GM18499 (cell line): ENCODE results near the gene RHBDL2.
A peak's percentile ranks its signal among the peaks of the same experiment; 100 is the strongest.
"Not testable (repeated sequence)": the region's sequence is repeated elsewhere in the genome, so short reads cannot be mapped to it uniquely, and the experiment has no call there.

Source experiments
- ATAC-seq: cut with Tn5 transposase; IDR thresholded peaks from one replicate; pipeline ENCODE4 v1.9.1; 2021; ENCODE audit warnings: moderate number of reproducible peaks; ENCODE audit not compliant: insufficient read depth, unreplicated experiment

Gene RHBDL2

DNA sequence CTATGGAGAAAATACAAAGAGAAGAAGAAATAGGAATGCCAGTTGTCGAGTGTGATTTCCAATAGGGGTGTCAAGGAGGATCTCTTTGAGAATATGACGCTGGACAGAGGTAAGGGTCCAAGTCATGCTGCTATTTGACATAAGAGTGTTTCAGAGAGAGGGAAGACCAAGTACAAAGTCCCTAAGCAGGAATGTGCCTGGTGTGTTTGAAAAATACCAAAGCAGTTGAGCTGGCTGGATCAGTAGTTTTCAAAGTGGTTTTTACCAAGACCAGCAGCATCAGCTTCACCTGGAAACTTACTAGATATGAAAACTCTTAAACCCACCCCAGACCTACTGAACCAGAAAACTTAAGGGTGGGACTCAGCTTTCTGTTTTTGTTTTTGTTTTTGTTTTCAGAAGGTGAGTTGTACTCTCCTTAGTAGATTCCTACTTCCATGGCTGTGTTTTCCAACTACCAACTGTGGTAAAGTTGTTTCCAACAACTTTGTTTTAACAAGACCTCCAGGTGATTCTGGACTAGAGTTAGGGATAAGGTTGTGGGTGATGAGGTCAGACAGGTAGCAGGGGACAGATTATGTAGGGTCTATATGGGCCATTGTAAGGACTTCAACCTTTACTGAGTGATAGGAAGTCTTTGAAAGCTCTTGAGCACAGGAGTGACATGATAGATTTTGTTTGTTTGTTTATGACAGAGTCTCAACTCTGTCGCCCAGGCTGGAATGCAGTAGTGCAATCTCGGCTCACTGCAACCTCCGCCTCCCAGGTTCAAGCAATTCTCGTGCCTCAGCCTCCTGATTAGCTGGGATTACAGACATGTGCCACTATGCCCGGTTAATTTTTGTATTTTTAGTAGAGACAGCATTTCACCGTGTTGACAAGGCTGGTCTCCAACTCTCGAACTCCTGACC is 53.0 kb downstream of the RHBDL2 start:
- no peak for ATAC-seq

DNA sequence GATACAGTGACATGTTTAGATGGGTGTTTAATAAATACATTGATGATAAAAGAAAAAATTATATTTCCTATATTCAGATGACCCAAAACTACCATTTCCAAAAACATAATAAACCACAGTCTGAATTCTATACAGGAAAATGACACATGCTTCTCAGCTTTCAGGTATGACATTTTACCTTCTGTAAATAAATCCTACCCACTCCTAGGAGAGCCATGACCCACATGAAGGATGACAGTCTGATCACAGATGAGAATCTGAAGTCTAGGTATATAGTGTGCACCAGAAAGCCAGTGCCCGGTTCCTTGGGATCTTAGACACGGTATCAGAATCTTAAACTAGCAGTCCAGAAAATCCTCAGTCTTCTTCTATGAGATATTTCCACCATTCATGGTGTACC is 56.5 kb downstream of the RHBDL2 start:
- ATAC-seq, result no peak

DNA sequence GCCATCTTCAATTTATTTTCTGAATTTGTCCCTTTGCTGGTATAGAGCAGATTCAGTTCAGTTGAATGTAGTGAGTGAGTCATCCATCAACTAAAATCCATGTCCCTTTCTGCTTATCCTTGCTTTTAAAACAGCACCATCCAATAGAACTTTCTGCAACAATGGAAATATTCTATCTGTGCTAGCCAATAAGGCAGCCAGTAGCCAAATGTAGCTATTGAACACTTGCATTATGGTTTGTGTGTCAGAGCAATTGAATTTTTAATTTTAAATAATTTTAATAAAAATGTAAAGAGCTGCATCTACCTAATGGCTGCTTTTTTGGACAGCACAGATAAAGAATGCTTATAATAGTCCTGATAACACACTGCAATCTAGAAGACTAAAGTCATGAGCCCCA is 60.1 kb downstream of the RHBDL2 start, which contains the start of gene GJA9:
TSS of gene GJA9 (minus strand) at position 101 of the 400 bp plus-strand sequence. CDS start 5,489 bp downstream, outside the sequence.
- no peak for ATAC-seq

DNA sequence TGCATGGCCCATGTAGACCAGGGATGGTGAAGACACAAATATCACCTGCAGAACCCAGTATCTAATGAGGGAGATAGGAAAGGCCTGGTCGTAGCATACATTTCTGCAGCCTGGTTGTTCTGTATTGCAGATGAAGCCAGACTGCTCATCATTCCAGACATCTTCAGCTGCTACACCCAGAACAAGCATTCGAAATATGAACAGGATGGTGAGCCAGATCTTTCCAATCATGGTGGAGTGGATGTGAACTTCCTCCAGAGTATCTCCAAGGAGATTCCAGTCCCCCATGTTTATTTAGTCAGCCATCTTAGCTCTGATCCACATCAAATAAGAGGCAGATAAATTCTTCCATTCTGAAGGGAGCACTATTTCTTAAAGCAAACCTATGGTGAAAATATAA is 65.8 kb downstream of the RHBDL2 start:
- no peak for ATAC-seq

DNA sequence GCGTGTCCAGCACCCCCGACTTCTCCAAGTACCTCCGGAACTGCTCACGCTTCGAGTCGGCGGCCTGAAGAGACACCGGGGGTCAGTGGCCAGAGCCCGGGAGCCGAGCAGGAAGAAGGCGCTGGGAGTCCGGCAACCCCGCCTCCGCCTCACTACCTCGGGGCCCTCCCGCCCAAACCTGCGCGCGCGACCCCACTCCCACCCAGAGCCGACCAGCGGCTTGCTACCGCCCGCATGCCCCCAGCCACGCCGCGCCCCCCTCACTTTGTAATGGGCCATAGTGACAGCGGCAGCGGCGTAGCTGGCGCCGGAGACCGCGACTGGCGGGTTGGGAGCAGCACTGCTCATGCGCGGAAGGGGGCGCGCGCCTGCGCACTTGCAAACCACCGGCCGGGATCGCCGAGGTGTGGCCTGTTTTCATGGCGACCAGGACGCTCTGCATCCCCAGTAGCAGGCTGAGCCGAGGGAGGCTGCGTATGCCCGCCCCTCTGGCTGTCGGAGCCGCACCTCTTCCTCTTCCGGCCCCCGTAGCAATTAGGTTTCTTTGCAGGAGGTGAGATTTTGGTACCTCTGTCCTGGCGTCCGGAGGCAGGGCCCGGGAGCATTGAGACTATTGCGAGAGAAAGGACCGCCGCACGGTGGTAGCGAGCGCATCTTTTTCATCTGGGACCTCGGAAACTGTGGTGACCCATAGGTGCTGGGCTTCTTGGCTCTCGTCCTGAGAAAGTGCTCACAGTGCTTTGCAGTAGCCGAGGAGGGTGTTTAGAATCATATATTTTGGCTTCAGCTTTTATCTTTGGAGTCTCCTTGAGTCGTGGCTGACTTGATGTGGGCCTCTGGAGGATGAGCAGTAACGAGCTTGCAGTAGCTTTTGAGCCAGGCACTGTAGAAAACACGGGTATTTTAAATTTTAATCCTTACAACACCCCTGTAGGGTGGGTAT is 68.3 kb downstream of the RHBDL2 start, which contains the start of gene MYCBP:
TSS of gene MYCBP (minus strand) at position 322 of the 943 bp plus-strand sequence. CDS start at position 279, 43 bp downstream.
- peak; percentile 73 for ATAC-seq

DNA sequence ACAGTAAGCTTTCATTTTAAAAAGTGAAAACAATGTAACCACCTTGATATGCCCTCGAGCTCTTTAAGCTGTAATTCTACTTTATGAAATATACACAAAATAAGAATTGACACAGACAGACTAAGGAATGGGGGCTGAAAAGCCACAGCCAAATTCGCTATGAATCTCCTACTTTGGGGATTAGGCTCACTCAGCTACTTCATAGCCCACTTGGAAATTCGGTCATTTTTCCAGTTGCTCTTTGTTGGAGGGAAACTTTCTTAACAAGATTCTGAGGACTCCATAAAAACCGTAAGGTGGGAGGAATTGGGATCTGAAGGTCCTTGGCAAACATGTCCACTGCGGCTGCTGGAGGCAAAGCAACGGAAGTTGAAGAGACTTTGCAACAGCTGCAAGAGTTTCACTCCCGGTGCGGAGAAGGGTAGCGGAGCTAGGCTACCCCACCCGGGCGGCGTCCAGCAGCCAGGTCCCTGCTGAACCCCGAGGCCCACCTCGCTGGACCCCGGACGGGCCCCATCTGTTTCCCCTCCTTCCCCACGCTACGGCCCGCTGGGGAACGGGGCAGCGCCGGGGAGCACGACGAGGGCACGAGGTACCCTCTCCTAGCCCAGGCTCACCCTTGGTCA is 69.1 kb downstream of the RHBDL2 start:
- ATAC-seq, result no peak

DNA sequence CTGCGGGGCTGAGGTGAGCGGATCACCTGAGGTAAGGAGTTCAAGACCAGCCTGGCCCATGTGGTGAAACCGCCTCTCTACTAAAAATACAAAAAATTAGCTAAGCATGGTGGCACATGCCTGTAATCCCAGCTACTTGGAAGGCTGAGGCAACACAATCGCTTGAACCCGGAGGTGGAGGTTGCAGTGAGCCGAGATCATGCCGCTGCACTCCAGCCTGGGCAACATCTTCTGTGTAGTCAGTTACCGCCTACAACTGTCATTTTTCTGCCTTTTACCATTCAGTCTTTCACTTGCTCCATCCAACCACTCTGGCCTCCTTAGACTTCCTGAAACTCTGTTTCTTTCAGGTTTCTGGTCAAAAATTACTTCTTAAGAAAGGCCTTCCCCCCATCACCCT is 70.6 kb downstream of the RHBDL2 start:
- no peak for ATAC-seq

DNA sequence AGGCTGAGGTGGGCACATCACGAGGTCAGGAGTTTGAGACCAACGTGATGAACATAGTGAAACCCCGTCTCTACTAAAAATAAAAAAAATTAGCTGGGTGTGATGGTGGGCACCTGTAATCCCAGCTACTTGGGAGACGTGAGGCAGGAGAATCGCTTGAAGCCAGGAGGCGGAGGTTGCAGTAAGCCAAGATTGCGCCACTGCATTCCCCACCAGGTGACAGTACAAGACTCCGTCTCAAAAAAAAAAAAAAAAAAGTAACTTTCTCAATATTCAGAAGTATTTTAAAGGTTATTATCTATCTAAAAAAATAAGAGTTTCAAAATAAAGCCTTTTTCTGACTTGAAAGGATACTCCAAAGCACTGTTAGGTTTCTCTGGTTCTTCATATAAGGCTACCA is 74.4 kb downstream of the RHBDL2 start:
- ATAC-seq, result no peak

DNA sequence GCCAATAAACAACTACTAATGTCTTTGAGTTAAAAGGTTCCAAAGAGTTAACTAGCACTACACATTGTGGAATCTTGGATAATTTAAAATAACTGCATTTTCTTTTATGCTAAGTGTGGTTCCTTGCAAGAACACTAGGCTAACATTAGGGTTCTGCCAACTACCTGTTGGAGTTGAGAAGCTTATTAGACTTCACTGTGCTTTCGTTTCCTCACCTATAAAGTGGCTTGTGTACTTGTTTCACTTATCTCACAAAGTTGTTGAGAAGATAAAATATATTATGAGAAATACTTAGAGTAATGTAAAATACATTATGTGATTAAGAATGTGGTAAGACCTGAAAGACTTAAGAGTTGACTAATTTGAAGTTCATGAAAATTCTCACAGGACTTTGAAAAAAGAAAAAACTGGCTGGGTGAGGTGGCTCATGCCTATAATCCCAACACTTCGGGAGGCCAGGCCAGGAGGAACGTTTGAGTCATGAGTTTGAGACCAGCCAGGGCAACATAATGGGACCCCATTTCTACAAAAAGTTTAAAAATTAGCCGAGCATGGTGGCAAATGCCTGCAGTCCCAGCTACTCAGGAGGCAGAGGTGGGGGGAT is 76.4 kb downstream of the RHBDL2 start:
- no peak for ATAC-seq

DNA sequence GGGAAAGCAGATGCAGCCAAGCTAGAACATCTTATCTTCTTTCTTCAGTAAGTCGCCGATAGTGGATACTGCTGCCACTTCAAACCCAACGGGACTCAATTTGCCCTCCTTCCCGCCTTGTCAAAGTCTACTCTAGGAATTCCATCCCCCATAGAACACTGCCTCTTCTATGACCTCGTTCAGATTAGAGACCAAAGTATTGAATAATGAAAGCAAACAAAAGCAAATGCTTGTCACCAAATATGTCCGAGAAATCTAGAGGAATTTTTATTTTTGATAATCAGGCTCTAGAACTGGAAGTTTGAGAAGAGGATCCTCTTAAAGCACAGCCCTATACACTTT is 81.2 kb downstream of the RHBDL2 start:
- no peak for ATAC-seq

DNA sequence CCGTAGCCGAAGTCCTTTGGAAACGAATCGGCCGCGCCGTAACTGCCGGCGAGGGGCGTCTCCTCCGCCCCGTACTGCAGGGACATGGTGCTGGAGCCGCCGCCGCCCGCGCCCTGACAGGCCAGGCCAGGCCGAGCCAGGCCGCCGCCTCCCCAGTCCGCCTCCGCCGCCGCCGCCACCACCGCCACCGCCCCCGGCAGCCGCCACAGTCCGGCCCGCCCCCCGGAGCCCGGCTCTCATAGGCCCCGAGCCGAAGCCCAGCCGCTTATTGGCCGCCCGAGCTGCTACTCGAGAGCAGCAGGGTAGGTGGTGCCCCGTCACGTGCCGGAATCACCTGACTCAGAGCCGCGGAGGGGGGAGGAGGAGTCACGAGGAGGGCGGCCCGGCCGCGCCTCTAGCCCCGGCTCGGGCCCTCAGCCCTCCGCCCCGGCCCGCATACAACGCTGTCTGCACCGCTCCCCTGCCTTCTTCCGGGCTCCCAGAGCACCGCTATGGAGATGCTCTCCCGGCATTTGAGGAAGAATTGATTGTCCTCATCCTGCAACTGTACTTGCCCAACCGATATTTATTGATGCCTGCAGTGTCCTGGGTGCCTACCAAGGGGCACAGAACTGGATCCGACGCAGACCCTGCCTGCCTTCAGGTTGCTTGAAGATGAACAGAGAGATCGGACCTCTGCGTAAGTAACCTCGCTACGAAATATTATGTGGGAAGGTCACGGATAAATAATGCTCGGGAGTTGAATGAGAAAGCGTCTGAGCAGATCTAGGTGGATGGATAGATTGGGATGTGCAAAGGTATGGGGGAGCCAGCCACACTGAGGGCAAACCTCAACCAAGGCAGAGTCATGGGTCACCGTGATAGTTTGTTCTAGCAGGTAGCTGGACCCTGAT is 81.8 kb downstream of the RHBDL2 start, which contains the start of gene RRAGC:
TSS of gene RRAGC (minus strand) at position 212 of the 893 bp plus-strand sequence. CDS start at position 86, 126 bp downstream.
- ATAC-seq, result peak; percentile 49

DNA sequence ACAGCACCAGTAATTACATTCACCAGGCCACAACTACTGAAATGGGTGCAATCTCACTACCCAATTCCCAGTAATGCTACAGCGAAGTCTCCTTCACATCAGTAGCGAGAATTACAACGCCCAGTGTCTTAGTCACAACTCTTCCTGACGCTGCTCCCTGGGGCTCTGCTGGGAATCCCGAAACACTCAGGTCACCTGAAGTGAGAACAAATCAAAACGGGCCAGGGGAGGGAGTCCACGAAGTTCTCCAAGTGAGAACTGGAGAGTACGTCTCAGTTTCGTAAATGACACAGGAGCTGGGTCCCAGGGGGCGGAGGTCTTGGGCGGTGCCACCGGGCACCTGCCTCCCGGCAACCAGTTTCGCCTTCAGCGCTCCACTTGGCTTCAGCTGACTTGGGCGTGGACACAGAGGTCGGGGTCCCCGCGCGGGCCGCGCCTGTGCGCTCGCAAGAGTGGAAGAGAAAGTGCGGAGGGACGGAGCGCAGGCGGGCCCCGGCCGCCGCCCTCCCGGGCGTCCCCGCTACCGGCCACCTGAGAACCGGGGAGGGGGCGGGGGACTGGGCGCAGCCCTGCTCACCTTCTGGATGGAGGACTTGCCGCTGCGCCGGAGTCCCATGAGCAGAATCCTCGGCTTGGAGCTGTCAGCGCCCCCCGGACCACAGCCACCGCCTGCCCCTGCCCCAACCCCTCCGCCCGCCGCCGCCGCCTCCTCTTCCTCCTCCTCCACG is 82.6 kb downstream of the RHBDL2 start:
- peak; percentile 26 for ATAC-seq

DNA sequence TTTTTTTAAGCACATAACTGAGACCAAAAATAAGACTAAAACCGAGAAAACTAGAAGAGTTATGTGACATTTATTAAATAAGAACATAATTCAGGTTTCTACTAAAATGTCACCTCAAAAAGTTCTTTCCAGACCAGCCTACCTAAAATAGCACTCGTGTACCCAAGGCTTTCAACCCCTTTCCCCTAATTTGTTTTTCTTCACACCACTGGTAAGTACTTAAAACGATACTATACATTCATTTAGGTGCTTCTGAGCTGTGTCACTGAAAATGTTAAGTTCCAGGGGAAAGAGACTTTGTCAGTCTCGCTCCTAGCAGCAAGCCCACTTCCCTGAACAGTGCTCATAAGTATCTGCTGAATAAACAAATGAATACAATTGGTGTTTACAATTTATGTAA is 88.8 kb downstream of the RHBDL2 start:
- no peak for ATAC-seq

DNA sequence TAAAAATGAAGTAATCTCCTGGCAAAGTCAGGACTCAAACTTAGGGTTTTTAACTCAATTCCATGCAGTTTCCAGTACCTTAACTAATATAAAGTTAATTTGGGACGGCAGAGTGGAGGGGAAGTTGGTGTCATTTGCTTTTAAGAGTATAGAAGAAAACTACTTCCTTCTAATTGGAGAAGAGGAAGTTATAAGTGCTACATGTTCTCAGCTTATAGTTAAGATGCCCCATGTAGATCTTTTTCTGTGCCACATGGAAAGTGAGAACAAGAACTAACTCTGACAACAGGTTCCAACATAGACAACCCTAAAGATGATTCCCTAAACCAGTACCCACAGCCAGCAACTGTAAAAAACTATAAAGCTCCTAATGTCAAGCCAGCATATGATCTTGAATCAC is 93.6 kb downstream of the RHBDL2 start:
- no peak for ATAC-seq

DNA sequence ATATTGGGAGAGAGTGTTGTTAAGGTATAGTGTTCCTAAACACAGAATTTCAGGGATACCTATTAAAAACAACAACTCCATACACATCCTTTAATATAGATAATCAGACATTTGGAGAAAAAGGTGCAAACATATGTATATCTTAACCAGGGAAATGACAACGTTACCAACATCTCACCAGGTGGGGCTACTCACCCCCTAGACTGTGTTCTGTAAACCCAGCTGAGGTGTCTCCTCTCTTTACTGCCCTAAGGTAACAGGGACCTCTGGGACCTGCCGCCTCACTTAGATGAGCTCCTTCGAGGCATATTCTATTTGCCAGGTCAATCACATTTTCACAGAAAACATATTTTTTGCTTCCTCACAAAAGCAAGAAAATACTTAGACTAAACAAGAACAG is 95.4 kb downstream of the RHBDL2 start:
- ATAC-seq, result no peak

DNA sequence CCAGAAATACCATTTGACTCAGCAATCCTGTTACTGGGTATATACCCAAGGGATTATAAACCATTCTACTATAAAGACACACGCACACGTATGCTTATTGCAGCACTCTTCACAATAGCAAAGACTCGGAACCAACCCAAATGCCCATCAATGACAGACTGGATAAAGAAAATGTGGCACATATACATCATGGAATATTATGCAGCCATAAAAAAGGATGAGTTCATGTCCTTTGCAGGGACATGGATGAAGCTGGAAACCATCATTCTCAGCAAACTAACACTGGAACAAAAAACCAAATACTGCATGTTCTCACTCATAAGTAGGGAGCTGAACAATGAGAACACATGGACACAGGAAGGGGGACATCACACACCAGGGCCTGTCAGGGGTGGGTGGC is 96.5 kb downstream of the RHBDL2 start:
- ATAC-seq, result not testable (repeated sequence)

DNA sequence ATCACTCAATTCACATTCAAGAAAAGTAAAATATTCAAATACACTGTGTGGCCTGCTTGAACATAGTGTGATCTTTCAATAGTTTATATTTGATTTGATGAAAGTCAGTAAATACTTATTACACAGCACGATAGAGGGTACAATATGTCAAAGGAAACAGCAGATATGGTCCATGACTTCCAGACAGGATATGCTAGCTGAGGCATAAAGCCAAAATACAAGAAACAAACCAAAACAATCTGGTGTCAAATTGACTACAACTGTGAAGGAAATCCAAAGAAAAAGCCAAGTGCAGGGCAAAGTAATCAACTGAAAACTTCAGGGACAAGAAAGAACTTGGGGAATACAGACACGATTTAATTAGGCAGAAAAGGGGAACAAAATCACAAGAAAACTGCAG is 101.3 kb downstream of the RHBDL2 start:
- ATAC-seq, result no peak

DNA sequence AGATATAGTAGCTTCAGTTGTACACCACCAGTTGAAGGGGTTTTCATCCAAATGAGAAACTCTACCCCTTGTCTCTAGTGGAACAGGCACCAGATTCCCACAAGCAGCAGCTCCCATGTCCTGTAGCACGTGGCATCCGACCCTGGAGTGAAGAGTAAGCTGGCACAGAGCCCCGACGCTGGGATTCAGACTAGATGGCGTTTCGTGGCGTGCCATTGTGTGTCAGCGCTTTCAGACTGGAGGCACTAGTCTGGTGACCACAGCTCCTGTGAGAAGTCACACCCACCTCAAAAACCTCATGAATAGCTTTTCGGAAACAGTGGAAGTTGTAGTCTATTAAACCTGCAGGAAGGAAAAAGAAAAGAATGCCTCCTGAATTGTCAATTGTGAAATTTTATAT is 102.3 kb downstream of the RHBDL2 start:
- ATAC-seq, result no peak
